ENCODE data around the gene CEP126. TPM values are rescaled to one million over a fixed set of nuclear protein-coding genes. Genes with fewer than 3 reads are reported as not detected.

CEP126 gene
- total and polyA plus RNA-seq, 10 donors = 0.76 to 4.4 (median 2.6) TPM

DNA sequence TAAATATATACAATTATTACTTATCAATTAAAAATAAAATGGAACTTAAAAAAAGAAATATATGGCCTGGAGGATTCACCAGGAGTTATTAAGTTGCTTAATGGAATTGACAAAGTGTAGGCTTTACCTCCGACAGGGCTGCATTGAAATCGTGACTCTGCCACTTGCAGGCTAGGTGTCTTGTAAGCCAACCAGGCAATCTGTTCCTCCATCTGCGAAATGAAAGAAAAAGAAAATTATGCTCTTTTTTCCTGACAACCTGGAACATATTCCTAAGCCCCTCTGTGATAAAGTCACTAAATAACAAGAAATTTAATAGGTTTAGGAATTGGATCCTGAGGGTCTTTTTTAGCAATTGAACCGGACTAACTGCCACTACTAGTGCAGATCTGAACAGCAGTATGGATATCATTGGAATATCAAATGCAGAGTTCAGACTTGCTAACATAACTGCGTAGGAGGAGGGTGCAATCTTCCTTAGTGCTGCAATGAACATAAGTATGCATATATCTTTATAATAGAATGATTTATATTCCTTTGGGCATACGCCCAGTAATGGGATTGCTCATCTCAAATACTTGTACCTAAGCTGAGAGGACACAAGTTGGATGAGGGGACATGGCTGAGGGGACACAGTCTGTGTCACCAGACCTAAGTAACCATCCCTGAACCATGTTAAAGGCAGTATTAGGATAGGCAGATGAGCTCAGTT lies 42.5 kb upstream of the CEP126 start:
- no peak overlapping the region for H3K27ac ChIP-seq
- no peaks in the 10 kb centered on the region for H3K9me3 ChIP-seq
- DNase-seq = no peak
- no peak overlapping the region for H3K4me3 ChIP-seq
- 76 to 89% (median 83%) methylated on average over 6 of the region's 6 CpGs for WGBS, 5 donors
- no peaks in the 10 kb centered on the region for H3K36me3 ChIP-seq
- intact Hi-C loops (cut with DNase I; ENCODE audit: low total_unique reads) = no loop called here
- H3K27me3 ChIP-seq (replicated peaks in 1 of 7) = no peaks in the 10 kb centered on the region
- no peaks in the 10 kb centered on the region for H3K4me1 ChIP-seq
- no peak for TF ChIP-seq POLR2AphosphoS5 (IDR thresholded peaks at IDR 0.05)
- no peak for TF ChIP-seq POLR2A (IDR thresholded peaks at IDR 0.05)
- TF ChIP-seq, protein P1, sequence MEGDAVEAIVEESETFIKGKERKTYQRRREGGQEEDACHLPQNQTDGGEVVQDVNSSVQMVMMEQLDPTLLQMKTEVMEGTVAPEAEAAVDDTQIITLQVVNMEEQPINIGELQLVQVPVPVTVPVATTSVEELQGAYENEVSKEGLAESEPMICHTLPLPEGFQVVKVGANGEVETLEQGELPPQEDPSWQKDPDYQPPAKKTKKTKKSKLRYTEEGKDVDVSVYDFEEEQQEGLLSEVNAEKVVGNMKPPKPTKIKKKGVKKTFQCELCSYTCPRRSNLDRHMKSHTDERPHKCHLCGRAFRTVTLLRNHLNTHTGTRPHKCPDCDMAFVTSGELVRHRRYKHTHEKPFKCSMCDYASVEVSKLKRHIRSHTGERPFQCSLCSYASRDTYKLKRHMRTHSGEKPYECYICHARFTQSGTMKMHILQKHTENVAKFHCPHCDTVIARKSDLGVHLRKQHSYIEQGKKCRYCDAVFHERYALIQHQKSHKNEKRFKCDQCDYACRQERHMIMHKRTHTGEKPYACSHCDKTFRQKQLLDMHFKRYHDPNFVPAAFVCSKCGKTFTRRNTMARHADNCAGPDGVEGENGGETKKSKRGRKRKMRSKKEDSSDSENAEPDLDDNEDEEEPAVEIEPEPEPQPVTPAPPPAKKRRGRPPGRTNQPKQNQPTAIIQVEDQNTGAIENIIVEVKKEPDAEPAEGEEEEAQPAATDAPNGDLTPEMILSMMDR (IDR thresholded peaks at IDR 0.05 in 8 of 11, conservative IDR thresholded peaks at IDR 0.05 in 3 of 11) = no peak

DNA sequence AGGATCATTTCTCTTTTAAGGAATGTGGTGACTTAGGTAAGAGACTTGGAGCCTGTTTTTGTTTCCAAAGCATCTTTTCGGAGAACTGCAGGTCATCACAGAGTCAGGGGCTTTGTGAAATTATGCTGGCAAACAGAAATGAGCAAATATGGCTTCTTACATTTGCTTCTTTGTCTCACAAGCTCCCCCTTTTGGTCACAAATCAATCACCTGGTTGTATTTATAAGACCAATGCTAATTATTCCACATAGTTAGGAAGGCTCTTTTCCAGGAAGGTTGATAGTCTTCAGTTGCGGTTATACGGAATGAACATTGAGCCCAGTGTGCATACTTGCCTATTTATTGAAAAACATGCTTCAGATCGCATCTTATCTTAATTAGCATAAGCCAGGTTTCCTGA lies 34.6 kb upstream of the CEP126 start:
- 76 to 84% (median 81%) methylated on average over 4 of the region's 4 CpGs for WGBS, 5 donors
- intact Hi-C loops (cut with DNase I; ENCODE audit: low total_unique reads) = no loop called here

DNA sequence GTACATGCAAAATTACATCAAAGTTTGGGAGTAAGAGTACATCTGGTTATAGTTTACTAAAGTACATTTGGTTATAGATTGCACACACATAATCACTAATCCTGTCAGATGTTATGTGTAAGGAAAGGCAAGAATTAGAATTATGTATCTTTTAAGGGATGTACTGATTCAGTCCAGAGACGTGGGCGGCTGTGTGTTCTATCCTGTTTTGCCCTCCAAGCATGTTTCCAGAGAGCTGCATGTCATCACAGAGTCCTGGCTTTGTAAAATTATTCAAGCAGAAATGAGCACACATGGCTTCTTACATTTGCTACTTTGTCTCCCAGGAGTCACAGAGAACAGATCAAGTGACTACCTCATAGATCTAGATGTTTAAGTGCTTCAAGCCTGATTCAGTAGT lies 33.2 kb upstream of the CEP126 start:
- H3K27me3 ChIP-seq (replicated peaks in 1 of 7) = peaks cover 0 to 4% (median 0%) of the 10 kb centered on the region in 7 donors
- H3K27ac ChIP-seq = no peak overlapping the region
- TF ChIP-seq POLR2AphosphoS5 (IDR thresholded peaks at IDR 0.05) (no peak), POLR2A (IDR thresholded peaks at IDR 0.05) (no peak)
- TF ChIP-seq, protein P1 (IDR thresholded peaks at IDR 0.05 in 8 of 11, conservative IDR thresholded peaks at IDR 0.05 in 3 of 11) = no peak
- WGBS, 5 donors = 81 to 89% (median 86%) methylated on average over 2 of the region's 2 CpGs
- DNase-seq = no peak
- H3K9me3 ChIP-seq = no peaks in the 10 kb centered on the region
- H3K4me3 ChIP-seq = no peak overlapping the region
- no peaks in the 10 kb centered on the region for H3K4me1 ChIP-seq
- no peaks in the 10 kb centered on the region for H3K36me3 ChIP-seq
- intact Hi-C loops (cut with DNase I; ENCODE audit: low total_unique reads) = no loop called here

More for the DNA sequence above, 34.6 kb upstream of the CEP126 start:
- Histone ChIP-seq H3K4me1 (no peaks in the 10 kb centered on the region), H3K27ac (no peak overlapping the region), H3K27me3 (replicated peaks in 1 of 7) (peaks cover 0 to 4% (median 0%) of the 10 kb centered on the region in 7 donors), H3K4me3 (no peak overlapping the region), H3K9me3 (no peaks in the 10 kb centered on the region), H3K36me3 (no peaks in the 10 kb centered on the region)
- TF ChIP-seq, protein P1 (IDR thresholded peaks at IDR 0.05 in 8 of 11, conservative IDR thresholded peaks at IDR 0.05 in 3 of 11) = peak in 1 of 11 experiments; percentile 10
- no peak for TF ChIP-seq POLR2A (IDR thresholded peaks at IDR 0.05)
- no peak for DNase-seq

DNA sequence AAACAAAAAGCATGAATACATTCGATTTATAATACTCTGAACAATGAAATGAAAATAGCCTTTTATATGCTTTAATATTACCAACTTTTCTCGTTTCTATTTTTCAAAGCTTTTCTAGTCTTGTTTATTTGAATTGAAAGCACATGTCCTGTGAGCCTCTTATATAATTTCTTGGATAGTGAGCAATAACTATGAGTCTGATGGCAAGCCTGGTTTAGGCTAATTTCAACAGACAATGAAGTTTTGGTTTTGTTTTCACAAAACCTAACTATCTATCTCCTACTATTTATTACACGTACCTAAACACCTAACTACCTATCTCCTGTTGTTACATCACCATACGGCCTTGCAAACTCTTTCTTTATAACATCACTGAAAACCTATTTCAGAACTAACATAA lies 29.2 kb upstream of the CEP126 start:
- 78 to 87% (median 84%) methylated on average over 4 of the region's 4 CpGs for WGBS, 5 donors
- Histone ChIP-seq H3K4me1 (no peaks in the 10 kb centered on the region), H3K27ac (no peak overlapping the region), H3K36me3 (no peaks in the 10 kb centered on the region), H3K27me3 (replicated peaks in 1 of 7) (peaks cover 0 to 4% (median 0%) of the 10 kb centered on the region in 7 donors), H3K9me3 (no peaks in the 10 kb centered on the region), H3K4me3 (no peak overlapping the region)
- no peak for DNase-seq
- TF ChIP-seq POLR2A (IDR thresholded peaks at IDR 0.05) (no peak), POLR2AphosphoS5 (IDR thresholded peaks at IDR 0.05) (no peak)
- TF ChIP-seq, protein P1 (IDR thresholded peaks at IDR 0.05 in 8 of 11, conservative IDR thresholded peaks at IDR 0.05 in 3 of 11) = no peak
- intact Hi-C loops (cut with DNase I; ENCODE audit: low total_unique reads) = no loop called here
